HG03066 (cell line): Measurements from ENCODE around the gene ARL6IP4.
"Not testable (repeated sequence)": the region's sequence is repeated elsewhere in the genome, so short reads cannot be mapped to it uniquely, and the experiment has no call there.

Experiments
- ATAC-seq: cut with Tn5 transposase; IDR thresholded peaks from one replicate; pipeline ENCODE4 v1.9.1; 2021; ENCODE audit warnings: low read depth; ENCODE audit not compliant: unreplicated experiment

Gene ARL6IP4

DNA sequence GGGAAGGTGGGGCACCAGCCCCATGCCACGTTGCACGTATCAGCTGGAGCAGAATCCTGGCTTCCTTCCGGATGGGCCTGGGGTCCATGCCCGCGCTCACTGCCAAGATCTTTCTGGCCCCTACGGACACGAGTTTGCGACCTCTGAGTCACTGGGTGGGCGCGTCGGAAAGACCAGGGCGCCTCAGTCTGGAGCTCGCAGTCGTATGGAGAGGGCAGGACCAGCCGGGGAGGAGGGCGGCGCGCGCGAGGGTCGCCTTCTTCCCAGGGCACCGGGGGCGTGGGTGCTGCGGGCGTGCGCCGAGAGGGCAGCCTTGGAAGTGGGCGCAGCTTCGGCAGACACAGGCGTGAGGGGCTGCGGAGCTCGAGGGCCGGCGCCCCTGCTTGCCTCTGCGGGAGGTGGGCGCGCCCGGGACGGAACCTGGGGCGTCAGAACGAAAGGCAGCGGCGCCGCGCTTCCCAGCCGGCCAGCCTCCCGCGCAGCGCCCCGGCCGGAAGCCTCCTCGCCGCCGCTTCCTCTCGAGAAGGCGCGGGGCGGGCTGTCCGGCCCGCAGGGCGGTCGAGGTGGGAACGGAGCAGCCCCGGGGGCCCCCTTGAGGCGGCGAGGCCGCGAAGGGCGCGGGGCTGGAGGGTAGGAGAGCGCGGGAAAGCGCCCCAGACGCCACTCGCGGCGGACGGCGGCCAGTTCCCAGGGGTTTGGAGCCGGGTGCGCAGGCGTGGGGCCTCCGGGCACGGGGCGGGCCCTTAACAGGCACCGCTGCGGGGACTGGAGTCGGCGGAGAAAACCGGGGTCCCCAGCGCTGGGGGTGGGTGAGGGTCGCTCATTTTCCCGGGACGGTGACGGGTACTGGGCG lies at the start of gene ARL6IP4:
ARL6IP4 (plus strand) TSS at position 499 of the 853 bp plus-strand sequence. CDS start 459 bp downstream, outside the sequence.
- peak; percentile 54 for ATAC-seq

DNA sequence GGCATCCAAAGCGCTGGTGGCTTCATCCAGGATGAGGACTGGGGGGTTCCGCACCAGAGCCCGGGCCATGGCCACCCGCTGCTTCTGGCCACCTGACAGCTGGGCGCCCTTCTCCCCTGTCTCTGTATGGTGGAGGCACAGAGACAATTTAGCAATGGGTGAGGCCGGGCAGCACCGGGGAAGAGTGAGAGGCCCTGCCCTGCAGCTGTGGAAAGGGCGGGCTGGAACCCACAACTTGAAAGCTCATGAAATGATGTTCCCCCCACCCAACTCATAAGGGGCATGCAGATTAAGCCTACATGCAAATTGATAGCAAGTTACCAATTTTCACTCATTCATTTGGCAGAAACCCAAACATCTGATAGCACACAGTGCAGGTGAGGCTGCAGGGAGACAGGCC lies 48.3 kb upstream of the ARL6IP4 start:
- no peak for ATAC-seq

DNA sequence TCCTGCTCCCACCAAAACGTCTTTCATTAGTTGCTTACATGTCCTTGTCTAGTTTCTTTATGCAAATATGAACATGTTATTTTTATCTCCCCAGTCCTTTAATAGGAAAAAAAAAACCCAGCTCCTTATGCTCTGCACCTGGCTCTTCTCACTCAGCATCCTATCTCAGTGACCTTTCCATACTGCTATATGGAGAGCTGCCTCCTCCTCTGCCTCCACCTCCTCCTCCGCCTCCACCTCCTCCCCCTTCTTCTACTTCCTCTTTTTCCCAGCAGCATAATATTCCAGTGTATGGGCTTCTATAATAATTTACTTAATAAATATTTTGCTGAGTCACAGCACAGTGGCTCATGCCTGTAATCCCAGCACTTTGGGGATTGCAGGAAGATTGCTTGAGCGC lies 45.8 kb upstream of the ARL6IP4 start:
- ATAC-seq, result no peak

DNA sequence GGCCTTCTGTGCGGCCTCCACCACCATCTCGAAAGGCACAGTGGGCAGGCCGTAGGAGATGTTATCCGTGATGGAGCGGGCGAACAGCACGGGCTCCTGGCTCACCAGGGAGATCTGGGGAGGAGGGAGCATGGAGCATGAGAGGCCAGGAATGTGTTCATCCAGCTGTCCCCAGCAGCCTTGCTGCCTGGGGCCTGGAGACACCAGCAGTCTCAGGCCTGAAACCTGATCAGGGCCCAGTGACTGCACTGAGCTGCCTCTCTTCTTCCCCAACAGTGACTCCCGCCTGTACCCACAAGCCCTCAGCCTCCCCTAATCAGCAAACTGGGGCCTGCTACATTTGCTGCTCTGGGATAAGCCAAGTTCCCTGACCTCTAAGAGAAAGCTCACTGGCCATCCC lies 45.2 kb upstream of the ARL6IP4 start:
- ATAC-seq, result no peak

DNA sequence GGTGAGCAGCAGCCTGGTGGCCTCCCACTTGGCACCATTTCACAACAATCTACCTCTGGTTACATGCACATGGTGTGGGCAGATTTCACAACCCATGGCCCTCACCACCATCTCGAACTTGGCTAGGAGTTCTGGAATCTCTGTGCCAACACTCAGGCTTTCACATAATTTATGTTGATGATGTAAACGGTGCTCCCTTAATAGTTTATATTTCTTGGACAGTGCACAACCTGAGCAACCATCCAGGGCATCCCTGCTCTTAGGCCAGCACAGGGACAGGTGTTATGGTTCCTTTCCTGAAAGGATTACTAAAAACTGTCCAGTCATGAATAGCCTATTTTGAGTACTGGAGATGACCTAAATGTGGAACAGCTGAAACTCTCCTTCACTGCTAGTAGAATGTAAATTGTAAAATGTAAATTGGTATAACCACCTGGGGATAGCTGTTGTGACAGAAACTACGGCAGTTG lies 42.8 kb upstream of the ARL6IP4 start:
- ATAC-seq, result no peak

DNA sequence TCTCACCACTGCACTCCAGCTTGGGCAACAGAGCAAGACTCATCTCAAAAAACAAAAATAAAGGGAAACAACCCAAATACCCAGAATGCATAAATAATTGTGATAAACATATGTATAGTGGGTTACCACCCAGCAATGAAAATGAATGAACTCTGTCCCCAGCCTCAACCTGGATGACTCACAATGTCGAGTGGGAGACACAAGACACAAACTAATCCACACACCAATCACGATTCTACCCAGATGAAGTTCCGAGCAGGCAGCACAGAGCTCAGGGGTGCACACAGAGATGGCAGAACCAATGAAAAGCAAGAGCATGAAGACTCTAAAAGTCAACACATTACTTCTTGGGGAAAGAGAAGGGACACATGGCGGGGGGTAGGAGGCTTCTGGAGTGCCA lies 41.4 kb upstream of the ARL6IP4 start:
- no peak for ATAC-seq

DNA sequence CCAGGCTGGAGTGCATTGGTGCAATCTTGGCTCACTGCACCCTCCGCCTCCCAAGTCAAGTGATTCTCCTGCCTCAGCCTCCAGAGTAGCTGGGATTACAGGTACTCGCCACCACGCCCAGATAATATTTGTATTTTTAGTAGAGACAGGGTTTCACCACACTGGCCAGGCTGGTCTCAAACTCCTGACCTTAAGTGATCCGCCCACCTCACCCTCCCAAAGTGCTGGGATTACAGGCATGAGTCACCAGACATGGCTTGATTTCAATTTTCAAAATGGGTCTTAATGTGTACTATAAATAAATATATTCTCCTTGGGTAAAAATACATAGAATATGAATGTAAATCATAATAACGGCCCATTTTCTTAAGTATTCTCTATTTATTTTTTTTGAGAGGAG lies 39.1 kb upstream of the ARL6IP4 start:
- not testable (repeated sequence) for ATAC-seq

DNA sequence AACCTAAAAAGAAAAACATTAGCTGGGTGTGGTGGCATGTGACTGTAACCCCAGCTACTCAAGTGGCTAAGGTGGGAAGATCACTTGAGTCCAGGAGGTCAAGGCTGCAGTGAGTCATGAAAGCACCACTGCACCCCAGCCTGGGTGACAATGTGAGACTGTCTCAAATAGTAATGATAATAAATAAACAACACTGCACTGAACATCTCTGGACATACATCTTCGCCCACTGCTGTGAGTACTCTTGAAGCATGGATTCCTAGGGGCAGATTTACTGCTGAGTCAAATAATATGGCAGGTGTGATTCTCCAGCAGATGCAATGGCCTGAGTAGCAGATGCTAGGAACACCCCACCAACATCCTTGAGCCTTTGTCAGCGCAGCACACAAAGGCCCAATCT lies 37.8 kb upstream of the ARL6IP4 start:
- ATAC-seq, result no peak

DNA sequence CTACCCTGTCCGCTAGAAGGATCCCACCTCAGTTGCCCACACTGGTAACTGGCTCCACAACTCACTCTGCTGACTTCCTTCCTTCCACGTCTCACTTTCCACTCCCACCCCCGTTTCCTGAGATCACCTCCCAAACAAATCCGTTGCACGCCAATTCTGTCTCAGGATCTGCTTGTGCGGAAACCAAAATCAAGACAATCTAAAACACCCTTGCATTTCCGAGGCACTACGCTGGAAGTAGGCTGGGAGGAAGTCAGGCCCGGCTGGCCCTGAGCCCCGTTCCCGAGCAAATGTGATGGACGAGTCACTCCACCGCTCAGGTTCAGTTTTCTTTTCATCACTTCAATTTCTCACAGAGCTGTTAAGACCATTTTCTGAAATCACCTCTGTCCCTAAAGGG lies 37.3 kb upstream of the ARL6IP4 start:
- no peak for ATAC-seq

DNA sequence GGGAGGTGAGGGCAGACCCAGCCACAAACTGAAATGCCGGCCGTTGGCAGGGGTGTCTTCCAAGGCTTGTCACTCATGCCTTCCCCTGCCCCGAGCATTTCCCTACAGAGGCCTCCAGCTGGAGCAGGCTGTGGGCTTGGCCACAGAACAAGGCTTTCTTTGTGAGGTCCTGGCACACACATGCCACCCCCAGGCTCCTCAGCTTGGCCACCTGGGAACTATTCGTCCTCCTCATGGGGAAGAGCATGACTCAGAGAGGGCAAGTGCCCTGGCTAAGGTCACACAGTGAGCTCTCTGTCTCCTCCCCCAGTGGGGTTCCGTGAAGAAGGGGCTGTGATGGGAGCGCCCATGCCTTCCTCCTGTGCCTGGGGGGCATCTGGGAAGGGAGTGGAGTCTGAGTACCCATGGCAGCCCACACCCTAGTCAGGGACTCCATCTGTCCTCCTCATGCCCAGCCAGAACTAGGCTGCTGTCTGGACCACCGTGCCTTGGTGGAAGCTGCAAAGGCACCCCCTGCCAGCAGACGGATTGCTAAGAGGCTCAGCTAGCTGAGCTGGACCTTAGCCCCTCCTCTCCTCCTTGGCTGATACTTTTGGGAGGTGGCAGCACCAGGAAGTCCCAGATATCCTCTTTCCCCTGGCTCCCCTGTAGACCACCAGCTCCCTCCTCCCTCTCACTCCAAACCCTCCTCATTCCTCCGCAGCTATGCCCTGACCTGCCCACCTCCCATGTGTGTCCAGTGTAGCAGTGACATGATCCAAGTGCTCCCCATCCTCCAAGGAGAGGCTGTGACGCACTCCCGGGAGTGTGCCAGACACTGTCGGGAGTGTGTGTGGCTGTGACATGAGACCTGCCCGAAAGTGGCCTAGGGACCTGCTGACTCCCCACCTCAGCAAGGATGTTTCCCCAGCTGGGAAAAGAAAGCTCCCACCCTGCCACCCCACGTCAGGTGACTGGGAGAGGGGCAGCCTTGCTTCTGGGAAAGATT lies 35.6 kb upstream of the ARL6IP4 start:
- ATAC-seq, result no peak

DNA sequence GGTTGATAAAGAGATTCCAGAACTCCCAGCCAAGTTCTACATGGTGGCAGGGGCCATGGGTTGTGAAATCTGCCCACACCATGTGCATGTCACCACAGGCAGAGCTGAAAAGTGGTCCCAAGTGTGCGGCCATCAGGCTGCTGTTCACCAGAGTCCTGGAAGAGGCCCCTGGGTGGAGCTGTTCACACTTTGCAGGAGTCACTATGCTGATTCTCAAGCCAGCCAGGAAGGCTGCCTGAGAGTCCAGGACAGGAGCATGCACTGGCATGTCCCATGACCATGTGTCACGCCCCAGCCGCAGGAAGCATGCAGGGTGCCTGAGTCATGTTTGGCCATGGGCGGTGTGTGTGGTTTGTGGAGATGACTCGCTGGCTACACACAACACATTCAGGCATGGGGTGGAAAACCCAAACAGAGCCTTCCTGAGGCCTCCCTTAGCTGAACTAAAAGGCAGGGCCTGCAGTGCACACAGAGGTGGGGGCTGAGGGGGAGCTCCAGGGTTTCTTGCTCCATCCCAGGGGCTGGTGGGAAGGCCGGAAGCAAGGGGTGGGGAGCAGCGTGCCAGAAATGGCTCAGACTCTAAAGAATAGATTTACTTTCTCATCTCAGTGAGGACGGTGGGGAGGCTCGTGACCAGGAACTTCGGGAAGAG lies 33.7 kb upstream of the ARL6IP4 start:
- ATAC-seq, result no peak

DNA sequence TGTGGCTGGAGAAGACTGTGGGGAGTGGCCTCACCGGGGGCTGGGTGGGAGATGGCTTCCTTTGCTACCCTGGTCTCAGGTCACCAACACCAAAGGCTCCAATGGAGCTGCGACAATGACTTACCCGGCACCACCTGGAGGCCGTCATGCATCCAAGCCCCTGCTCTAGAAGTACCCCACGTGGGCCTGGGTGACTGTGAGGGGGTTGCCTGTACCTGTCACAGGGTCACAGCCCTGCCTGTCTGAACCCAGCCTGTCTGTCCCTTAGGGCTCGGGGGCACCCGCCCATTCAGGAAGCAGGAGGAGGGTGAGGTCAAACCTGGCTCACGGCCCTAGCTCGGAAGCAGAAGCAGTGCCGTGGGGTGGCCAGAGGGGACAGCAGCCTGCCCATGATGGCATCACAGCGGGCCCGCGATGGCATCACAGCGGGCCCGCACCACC lies 33.1 kb upstream of the ARL6IP4 start:
- no peak for ATAC-seq

DNA sequence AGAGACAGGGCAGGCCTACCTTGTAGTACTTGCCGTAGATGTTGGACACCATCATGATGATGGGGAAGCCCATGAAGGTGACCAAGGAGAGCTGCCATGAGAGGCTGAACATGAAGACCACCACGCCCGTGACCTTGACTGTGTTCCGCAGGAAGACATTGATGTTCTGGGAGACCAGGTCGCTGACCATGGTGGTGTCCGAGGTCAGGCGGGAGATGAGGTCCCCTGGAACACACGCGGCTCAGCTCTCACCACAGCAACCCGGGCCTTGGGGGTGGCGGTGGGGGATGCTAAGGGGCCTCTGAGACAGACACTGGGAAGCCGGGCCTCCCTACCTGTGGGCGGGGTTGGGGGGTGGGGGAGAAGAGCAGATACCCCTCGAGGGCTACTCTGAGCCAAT lies 31.9 kb upstream of the ARL6IP4 start:
- ATAC-seq, result no peak

DNA sequence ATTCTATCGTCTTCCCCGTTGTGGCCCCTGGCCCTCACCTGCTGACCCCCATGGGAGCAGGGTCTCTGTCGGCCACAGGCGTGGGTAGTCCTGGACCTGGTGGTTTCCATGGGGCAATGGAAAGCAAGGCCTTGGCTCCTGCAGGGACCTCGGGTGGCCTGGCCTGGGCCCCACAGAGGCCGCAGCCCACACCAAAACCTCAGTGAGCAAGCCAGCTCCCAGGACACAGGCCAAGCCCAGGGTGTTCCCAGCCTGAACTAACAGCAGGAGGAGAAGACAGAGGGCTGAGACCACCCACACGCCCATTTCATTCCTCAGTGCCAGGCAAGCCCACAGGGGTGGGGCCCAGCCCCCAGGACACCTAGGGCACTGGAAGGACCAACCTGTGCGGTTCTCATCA lies 31.1 kb upstream of the ARL6IP4 start:
- no peak for ATAC-seq

DNA sequence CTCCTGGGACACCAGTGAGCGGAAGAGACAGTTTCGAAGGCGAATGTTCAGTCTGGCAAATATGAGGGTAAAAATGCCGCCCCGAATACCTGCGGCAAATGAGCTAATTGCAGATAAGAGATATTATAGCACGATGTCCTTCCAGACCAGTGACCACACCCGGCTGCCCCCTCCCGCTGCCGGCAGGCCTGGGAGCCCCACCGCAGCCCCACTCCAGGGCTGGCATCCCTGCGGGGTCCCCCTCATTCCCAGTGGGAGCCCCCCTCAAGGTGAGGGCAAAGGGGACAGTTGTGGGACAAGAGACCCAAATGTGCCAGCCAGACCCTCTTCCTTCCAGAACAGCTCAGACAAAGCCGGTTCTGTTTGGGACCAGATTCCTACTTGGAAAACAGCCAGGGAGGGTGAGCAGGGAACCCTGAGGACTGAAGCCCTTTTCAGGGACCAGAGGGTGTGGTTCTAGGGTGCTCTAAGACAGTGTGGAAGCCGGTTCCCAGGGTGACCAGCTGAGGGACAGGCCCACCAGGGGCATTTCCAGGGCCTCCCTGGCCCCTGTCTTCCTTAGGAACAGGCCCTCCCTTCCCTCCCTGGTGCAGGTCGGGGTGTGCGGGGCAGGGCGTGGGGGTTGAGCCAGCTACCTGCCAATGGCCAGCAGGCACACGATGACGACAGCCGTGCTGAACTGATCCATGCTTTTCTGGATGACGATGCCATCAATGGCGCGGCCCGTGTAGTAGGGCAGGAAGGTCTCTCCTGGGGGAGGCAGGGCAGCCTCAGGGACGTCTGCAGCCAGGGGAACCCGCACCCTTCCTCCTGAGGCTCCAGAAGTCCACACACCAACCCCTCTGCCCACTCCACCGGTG lies 30.4 kb upstream of the ARL6IP4 start:
- ATAC-seq, result no peak

DNA sequence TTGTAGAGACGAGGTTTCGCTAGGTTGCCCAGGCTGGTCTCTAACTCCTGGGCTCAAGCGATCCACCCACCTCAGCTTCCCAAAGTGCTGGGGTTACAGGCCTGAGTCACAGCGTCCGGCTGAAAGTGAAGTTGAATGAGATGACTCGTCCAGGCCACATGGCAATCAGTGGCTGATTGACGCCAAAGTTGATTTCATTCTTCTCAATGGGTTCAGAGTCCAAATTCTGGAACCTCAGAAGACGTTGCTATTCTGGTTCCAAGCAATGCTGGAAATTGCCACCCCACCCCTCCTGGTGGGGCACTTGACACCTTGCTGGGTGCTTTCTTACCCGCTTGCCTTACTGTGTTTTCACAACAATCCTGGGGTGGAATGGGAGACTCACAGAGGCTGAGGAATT lies 29.1 kb upstream of the ARL6IP4 start:
- no peak for ATAC-seq

DNA sequence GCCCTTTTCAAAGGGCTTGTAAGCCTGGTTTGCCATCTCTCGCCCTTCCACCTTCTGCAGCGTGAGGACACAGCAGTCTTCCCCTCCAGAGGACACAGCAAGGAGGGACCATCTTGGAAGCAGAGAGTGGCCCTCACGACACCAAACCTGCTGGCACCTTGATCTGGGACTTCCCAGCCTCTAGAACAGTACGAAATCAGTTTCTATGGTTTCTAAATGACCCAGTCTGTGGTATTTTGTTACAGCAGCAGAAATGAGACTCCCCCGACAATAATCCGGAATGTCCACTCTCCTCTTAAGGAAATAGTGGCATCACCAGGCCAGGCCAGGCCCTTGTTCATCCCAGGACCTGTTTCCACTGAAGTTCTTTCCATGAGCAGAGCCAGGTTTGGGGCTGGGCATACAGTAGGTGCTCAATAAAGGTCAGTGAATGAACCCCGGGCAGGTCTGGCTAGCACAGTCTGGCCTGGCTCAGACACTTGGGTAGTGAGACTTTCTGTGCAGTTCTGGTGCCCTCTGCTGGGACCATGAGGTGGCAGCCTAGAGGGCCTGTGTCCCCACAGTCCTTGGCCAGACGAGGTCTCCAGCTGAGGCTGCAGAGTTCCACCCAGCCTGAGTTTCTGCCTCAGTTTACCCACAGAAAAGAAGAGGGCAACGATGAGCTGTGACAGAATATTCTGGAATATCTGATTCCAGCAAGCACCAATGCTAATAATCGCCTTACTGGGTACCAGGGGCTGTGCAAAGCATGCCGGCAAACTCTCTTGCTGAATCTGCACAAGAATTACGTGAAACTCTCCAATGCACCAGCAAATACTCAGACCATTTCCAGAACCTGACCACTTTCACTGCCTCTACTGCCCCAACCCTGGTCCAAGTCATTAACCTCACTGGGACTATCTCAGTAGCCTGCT lies 28.2 kb upstream of the ARL6IP4 start:
- no peak for ATAC-seq

DNA sequence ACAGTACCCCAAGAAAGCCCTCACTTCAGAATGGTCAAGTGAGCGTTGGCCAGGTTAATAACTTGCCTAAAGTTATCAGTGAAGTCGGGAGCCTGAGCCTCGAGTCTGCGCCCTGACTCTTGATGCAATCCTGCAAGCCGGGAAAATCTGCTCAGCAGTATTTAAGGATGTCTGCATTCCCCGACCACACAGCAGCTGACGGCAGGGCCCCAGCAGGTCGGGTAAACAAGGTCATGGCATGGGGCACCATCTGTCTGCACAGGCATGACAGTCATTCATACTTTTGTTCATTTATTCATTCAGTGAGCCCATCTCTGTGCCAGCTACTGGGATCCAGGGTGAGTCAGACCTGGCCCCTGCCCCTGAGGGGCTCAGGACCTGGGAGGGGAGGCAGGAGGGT lies 25.3 kb upstream of the ARL6IP4 start:
- ATAC-seq, result no peak

DNA sequence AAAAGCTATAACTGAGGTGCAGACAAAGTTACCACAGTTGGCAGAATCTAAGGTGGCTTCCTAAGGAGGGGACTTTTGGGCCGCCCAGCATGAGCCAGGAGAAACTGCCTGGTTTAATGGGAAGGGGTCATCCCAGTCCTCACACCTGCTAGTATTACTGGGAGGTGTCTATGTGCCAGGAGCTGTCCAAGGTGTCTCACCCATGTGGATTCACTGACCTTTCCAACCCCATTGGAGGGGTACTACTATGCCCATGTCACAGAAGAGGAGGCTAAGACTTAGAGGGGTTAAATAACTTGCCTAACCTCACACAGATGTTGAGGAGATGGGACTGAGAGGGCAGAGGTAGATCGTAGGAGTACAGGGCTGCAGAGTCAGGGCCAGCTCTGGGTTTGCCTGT lies 24.4 kb upstream of the ARL6IP4 start:
- ATAC-seq, result no peak
